ENCODE results near the gene ZHX3. TPM values are rescaled to one million over a fixed set of nuclear protein-coding genes. Genes with fewer than 3 reads are reported as not detected.

Gene ZHX3
- total and polyA plus RNA-seq, 10 donors: 1.6 to 26.7 (median 12.3) TPM

GRCh38 chr20:41275301-41275731 is 42.2 kb downstream of the ZHX3 start:
- no peak for DNase-seq
- Histone ChIP-seq H3K4me1 (peaks cover 0 to 22% (median 5%) of the 10 kb centered on the region in 6 donors), H3K36me3 (no peaks in the 10 kb centered on the region), H3K27me3 (replicated peaks in 1 of 7) (no peaks in the 10 kb centered on the region), H3K9me3 (no peaks in the 10 kb centered on the region), H3K27ac (no peak overlapping the region), H3K4me3 (no peak overlapping the region)
- no peak for TF ChIP-seq CTCF (IDR thresholded peaks at IDR 0.05 in 8 of 11, conservative IDR thresholded peaks at IDR 0.05 in 3 of 11)
- no peak for TF ChIP-seq POLR2AphosphoS5 (IDR thresholded peaks at IDR 0.05)
- 87 to 91% (median 90%) methylated on average over 4 of the region's 4 CpGs for WGBS, 5 donors
- intact Hi-C loops (cut with DNase I; ENCODE audit: low total_unique reads): no loop called here

- no peaks in the 10 kb centered on the region for H3K36me3 ChIP-seq
- intact Hi-C loops (cut with DNase I; ENCODE audit: low total_unique reads): no loop called here
- H3K27ac ChIP-seq: no peak overlapping the region
- no peak for DNase-seq
- no peak overlapping the region for H3K4me3 ChIP-seq
- H3K9me3 ChIP-seq: no peaks in the 10 kb centered on the region
- TF ChIP-seq CTCF (IDR thresholded peaks at IDR 0.05 in 8 of 11, conservative IDR thresholded peaks at IDR 0.05 in 3 of 11) (no peak), POLR2AphosphoS5 (IDR thresholded peaks at IDR 0.05) (no peak), POLR2A (IDR thresholded peaks at IDR 0.05) (no peak)
- H3K4me1 ChIP-seq: peaks cover 0 to 11% (median under 1%) of the 10 kb centered on the region in 6 donors
- 87 to 97% (median 92%) methylated on average over 5 of the region's 5 CpGs for WGBS, 5 donors
- no peaks in the 10 kb centered on the region for H3K27me3 ChIP-seq (replicated peaks in 1 of 7)
These were observed 43.4 kb downstream of the ZHX3 start for GRCh38 chr20:41274152-41274551.

DNA sequence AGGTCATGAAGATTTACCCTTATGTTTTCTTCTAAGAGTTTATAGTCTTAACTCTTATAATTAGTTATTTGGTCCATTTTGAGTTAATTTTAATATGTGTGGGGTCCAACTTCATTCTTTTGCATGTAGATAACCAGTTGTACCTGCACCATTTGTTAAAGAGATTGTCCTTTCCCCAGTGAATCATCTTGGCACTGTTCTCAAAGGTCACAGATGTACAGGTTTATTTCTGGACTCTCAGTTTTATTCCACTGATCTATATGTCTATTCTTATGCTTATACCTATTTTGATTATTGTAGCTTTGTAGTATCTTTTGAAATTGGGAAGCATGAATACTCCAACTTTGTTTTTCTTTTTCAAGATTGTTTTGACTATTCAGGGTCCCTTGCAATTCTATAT is 44.1 kb downstream of the ZHX3 start:
- no peak for TF ChIP-seq POLR2AphosphoS5 (IDR thresholded peaks at IDR 0.05)
- no peak for TF ChIP-seq POLR2A (IDR thresholded peaks at IDR 0.05)
- no peak for TF ChIP-seq CTCF (IDR thresholded peaks at IDR 0.05 in 8 of 11, conservative IDR thresholded peaks at IDR 0.05 in 3 of 11)
- no peaks in the 10 kb centered on the region for H3K27me3 ChIP-seq (replicated peaks in 1 of 7)
- intact Hi-C loops (cut with DNase I; ENCODE audit: low total_unique reads): no loop called here
- H3K9me3 ChIP-seq: no peaks in the 10 kb centered on the region
- no peak overlapping the region for H3K4me3 ChIP-seq
- DNase-seq: no peak
- no peak overlapping the region for H3K27ac ChIP-seq
- H3K4me1 ChIP-seq: peaks cover 0 to 9% (median 0%) of the 10 kb centered on the region in 6 donors
- no peaks in the 10 kb centered on the region for H3K36me3 ChIP-seq

DNA sequence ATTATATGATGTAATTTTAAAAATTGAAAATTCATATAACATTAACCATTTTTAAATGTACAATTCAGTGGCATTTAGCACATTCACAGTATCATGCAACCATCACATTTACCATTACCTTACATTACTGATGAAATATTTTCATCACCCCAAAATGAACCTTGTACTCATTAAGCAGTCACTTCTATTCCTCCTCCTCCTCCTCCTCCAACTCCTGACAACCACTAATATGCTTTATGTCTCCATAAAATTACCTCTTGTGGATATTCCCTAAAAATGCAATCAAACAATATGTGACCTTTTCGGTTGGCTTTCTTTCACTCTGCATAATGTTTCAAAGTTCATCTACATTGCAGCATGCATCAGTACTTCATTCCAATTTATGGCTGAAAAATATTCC is 45.2 kb downstream of the ZHX3 start:
- WGBS, 5 donors: 52 to 97% (median 96%) methylated on average over 1 of the region's 1 CpG
- intact Hi-C loops (cut with DNase I; ENCODE audit: low total_unique reads): no loop called here
- no peak overlapping the region for H3K4me3 ChIP-seq
- peaks cover 0 to 9% (median 0%) of the 10 kb centered on the region in 6 donors for H3K36me3 ChIP-seq
- no peaks in the 10 kb centered on the region for H3K27me3 ChIP-seq (replicated peaks in 1 of 7)
- H3K9me3 ChIP-seq: no peaks in the 10 kb centered on the region
- TF ChIP-seq POLR2AphosphoS5 (IDR thresholded peaks at IDR 0.05) (no peak), CTCF (IDR thresholded peaks at IDR 0.05 in 8 of 11, conservative IDR thresholded peaks at IDR 0.05 in 3 of 11) (no peak), POLR2A (IDR thresholded peaks at IDR 0.05) (no peak)
- no peak overlapping the region for H3K27ac ChIP-seq
- DNase-seq: no peak
- H3K4me1 ChIP-seq: peaks cover 0 to 9% (median 0%) of the 10 kb centered on the region in 6 donors

Measured in spleen (tissue), 11 donors.